Stimulated activated CD8-positive, alpha-beta memory T cell treated with anti-CD3 and anti-CD28 coated beads, Interleukin-2, amount 100 ng/mL, for 1 hour (primary cell): ENCODE results near the gene DGKA.
"Not testable (repeated sequence)": the region's sequence is repeated elsewhere in the genome, so short reads cannot be mapped to it uniquely, and the experiment has no call there.

Source experiments
- DNase-seq, 2 donors: peaks; one replicate each; pipeline ENCODE4 v3.0.0-alpha.2; 2020; ENCODE audit warnings: low read depth in 2 of 2

Gene DGKA

DNA sequence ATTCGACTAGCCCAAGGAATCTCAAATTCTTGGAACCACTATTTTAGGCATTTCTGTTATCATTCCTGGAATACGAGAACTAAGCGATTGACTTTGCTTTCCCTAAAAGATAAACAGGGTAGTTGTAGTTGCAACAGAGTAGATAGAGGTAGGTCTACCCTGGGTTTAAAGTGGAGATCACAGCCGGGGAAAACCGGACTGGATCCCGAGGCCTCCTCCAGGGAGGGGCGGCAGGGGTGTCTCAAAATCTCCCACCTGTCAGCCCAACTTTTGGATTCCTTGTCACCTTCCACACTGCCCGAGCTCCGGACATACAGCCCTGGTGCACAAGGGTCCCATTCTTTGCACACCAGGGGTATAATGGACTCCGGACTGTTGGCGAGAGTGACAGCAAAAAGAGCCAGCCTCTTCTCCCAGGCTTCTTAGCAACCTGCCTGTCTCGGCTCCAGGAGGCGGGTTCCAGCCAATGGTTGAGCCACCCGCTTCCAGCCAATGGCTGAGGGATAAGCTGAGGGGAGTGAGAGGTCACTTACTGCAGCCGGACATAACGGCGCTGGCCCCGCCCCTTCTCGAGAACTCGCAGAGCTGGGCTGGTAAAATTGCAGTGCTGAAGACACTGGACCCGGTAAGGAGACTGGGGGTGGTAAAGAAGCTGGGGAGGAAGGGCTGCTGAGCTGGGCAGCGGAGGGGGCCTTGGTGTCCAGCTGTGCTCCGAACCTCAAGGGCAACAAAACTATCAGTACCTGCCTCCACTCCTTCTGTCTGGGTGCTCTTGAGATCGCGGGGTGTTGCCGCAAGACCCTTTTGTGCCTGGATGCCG lies 66.0 kb downstream of the DGKA start, which contains the start of gene SUOX:
TSS of gene SUOX (plus strand) at position 562 of the 820 bp plus-strand sequence. CDS start 4,946 bp downstream, outside the sequence.
- no peak for DNase-seq

DNA sequence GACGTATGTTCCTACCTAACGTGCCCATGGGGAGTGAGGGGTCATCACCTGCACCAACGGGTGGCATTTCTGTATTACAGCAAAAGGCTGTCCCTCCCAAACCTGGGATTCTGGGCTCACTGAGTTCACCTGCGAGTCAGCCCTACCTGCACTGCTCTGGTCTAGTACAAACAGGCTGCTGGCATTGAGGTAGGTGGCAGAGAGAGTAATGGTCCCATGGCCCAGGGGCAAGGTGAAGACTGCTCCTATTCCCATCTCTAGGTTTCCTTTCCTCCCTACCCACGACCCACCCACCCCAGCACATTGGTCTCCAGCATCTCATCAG lies 66.5 kb downstream of the DGKA start:
- DNase-seq: no peak

DNA sequence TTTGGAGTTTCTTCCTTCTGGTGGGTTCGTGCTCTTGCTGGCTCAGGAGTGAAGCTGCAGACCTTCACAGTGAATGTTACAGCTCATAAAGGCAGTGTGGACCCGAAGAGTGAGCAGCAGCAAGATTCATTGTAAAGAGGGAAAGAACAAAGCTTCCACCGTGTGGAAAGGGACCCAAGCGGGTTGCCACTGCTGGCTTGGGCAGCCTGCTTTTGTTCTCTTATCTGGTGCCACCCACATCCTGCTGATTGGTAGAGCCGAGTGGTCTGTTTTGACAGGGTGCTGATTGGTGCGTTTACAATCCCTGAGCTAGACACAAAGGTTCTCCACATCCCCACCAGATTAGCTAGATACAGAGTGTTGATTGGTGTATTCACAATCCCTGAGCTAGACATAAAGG lies 68.6 kb downstream of the DGKA start:
- not testable (repeated sequence) for DNase-seq

DNA sequence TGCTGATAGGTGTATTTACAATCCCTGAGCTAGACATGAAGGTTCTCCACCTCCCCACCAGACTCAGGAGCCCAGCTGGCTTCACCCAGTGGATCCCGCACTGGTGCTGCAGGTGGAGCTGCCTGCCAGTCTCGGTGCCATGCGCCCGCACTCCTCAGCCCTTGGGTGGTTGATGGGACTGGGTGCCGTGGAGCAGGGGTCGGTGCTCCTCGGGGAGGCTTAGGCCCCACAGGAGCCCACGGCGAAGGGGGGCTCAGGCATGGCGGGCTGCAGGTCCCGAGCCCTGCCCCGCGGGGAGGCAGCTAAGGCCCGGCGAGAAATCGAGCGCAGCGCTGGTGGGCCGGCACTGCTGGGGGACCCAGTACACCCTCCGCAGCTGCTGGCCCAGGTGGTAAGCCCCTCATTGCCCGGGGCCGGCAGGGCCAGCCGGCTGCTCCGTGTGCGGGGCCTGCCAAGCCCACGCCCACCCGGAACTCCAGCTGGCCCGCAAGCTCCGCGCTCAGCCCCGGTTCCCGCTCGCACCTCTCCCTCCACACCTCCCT lies 69.1 kb downstream of the DGKA start:
- not testable (repeated sequence) for DNase-seq

DNA sequence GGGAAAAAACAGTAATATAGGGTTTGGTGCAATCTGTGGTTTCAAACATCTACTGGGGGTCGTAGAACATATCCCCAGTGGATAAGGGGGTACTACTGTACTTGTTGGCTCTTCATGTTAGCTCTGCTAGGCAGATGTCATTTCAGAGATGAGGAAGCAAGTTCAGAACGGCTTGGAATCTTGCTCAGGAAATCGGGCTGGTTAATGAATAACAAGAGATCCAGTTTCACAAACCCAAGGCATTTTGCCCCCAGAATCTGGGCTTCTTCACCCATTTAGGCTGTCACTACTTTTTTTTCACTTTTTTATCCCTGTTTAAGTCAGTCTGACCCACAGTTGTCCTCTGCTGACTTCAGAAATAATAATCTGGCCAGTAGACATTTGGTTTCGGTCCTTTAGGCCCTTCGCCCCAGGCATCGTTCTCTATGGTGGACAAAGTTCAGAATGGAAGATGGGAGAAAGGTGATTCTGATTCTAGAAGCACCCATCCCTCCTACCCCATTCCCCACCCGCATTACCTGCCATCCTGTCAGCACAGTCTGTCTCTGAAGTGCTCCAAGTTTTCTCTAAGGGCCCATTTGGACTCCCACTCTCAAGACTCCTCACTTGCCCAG lies 70.6 kb downstream of the DGKA start:
- DNase-seq: no peak

DNA sequence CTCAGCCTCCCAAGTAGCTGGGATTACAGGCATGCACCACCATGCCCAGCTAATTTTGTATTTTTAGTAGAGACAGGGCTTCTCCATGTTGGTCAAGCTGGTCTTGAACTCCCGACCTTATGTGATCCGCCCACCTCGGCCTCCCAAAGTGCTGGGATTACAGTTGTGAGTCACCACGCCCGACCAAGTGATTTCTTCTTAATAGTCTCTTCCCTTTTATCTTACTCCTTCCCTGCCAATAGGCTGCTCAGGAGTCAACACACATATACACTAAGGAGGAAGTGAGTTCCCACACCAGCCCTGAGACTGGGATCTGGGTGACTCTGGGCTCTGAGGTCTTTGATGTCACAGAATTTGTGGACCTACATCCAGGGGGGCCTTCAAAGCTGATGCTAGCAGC lies 72.4 kb downstream of the DGKA start:
- not testable (repeated sequence) for DNase-seq
